Stimulated activated CD4-positive, alpha-beta T cell treated with anti-CD3 and anti-CD28 coated beads, Interleukin-15, amount 100 ng/mL, for 48 hours (primary cell): ENCODE data around the gene CCL21.
A peak's percentile ranks its signal among the peaks of the same experiment; 100 is the strongest.

ENCODE experiments used
- DNase-seq, 2 donors: peaks; one replicate each; pipeline ENCODE4 v3.0.0-alpha.2; 2020; ENCODE audit warnings: low read depth in 2 of 2

CCL21 gene

GRCh38 chr9:34674440-34674839 is 35.5 kb downstream of the CCL21 start:
- DNase-seq: no peak

DNA sequence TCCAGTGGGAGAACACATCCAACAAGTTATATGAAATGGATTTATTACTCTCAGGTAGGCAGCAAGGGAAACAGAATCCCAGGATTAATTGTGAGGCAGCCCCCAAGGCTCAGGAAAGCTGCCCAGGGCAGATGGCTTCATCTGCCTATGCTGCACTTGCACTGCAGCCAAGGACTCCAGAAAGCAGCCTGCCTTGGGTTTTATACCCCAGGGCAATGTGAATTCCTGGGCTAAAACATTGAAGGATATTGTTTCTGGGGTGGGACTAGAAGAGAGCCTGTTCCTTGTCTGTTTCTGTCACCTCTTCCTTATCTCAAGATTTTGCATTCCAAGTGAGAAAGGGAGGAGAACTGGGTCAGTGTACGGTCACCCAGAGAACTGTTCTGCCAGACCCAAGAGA is 38.6 kb downstream of the CCL21 start:
- DNase-seq: no peak

DNA sequence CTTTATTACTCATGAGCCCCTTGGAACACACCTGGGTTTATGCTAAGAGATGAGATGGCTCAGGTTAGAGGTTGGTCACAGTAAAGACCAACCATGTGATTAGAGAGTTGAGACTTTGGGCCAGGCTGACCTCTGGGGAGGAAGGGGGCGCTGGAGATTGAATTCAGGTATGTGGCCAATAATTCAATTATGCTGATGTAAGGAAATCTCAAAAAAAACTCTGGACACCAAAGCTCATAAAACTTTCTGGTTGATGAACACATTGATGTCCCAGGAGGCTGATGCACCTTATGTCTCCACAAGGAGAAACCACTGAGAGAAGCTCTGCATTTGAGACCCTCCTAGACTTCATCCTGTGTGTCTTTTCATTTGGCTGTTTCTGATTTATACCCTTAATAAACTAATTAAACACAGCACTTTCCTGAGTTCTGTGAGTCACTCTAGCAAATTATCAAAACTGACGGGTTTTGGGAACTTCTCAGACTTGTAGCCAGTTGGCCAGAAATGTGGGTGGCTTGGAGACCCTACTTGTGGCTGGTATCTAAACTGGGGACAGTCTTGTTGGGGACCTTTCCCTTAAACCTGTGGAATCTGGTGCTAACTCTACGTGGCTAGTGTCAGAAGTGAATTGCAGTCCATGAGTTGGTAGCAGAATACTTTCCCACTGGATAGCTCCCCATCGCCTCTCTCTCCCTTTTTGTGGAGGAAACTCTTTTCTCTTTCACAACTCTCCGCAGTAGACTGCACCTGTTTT is 40.0 kb downstream of the CCL21 start:
- no peak for DNase-seq

- peak; percentile 79 to 81 for DNase-seq
These were observed 44.3 kb downstream of the CCL21 start for GRCh38 chr9:34665381-34666250.

- DNase-seq: no peak
These were observed 44.9 kb downstream of the CCL21 start for GRCh38 chr9:34665067-34665380.

GRCh38 chr9:34664281-34665066 is 45.5 kb downstream of the CCL21 start:
- peak; percentile 38 to 48 for DNase-seq

GRCh38 chr9:34663303-34663605 is 46.7 kb downstream of the CCL21 start:
- no peak for DNase-seq

GRCh38 chr9:34662526-34663302 is 47.2 kb downstream of the CCL21 start, which contains the start of gene CCL27:
CCL27 (minus strand) TSS chr9:34662657; CDS start chr9:34662633, 24 bp downstream.
- no peak for DNase-seq

GRCh38 chr9:34659592-34660253 is 50.2 kb downstream of the CCL21 start:
- no peak for DNase-seq
